ENCODE measurements around the gene DNAAF5.
"Not testable (repeated sequence)": the region's sequence is repeated elsewhere in the genome, so short reads cannot be mapped to it uniquely, and the experiment has no call there.

DNAAF5 gene

GRCh38 chr7:748446-748845, 21.9 kb downstream of the DNAAF5 start:
- no peak for DNase-seq

DNA sequence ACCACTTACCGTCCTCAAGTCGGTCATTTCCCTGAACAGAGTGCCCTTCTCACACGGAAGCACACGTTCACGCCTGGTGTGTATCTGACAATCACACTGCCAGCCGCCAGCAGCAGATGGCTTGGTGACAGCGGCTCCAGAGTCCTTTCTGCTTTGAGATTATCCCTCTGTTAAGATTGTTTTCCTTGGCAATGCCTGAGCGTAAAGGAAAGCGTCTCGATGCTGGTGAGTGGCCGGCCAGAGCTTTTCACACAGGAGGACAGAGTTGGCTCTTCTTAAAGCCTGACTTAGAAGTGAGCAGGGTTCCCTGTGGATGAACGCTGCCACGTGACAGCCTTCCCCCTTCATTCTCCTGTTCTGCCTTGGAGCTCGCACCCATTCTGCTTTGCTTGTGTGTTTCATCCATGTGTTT, 22.6 kb downstream of the DNAAF5 start:
- DNase-seq = no peak

- DNase-seq = no peak
Observed at GRCh38 chr7:750111-750905, 23.8 kb downstream of the DNAAF5 start.

DNA sequence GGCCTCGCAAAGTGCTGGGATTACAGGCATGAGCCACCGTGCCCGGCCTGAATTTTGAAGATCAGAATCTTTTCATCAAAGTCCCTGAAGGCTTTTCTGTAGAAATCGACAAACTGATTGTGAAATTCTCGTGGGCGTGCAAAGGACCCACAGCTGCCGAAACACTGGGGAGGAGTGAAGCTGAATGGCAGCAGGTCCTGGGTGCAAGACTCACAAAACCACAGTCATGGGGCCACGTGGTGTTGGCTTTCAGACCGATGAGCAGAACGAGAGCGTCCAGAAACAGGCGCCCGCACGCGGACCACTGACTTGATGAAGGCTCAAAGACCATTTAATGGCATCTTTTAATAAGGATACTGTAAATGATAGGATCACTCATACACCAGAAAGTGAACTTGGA, 25.3 kb downstream of the DNAAF5 start:
- no peak for DNase-seq

- not testable (repeated sequence) for DNase-seq
Observed at GRCh38 chr7:752256-752655, 25.8 kb downstream of the DNAAF5 start.

- no peak for DNase-seq
Observed at GRCh38 chr7:753190-753589, 26.7 kb downstream of the DNAAF5 start.

GRCh38 chr7:754531-755412, 28.3 kb downstream of the DNAAF5 start:
- DNase-seq = no peak

DNA sequence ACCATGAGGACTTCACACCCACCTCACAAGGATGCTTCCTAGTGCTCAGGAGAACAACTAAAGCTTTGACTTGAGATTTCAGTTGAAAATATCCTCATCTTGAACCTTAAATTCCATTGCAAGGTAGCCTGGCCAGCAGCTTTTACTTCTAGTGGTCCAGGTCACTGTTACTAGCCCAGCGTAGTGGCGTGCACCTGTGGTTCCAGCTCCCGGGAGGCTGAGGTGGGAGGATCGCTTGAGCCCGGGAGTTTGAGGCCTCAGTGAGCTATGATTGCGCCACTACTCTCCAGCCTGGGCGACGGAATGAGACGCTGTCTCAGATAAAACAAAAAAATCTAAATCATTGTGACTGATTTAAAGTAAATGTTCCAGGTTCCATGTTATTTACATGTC, 28.9 kb downstream of the DNAAF5 start:
- no peak for DNase-seq

- DNase-seq = no peak
Observed at GRCh38 chr7:756231-756927, 29.9 kb downstream of the DNAAF5 start.

DNA sequence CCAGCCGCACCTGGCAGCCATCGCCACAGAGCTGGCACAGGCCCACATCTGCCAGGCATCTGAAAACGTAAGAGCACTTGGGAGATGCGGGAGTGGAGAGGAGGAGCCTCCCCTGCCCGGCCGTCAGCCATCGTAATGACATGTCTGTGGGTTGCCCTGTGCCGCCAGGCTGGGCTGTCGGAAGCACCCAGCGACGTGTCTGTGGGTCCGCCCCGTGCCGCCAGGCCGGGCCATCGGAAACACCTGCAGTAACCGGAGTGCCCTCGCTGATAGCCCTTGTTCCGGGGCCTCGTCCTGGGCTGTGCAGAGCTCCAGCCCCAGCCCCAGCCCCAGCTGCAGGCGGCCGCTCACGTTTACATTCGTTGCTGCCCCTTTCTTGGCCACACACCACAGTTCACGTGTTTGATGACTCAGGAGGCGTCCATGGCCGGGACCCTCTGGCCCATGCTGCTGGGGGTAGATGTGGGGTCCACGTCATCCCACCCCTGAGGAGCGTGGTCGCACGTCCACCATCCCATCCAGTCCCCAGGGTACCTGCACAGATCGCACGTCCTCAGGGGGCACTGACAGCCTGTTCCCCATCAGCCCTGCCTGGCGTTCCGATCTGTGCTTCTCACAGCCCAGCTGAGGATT, 30.5 kb downstream of the DNAAF5 start:
- no peak for DNase-seq

DNA sequence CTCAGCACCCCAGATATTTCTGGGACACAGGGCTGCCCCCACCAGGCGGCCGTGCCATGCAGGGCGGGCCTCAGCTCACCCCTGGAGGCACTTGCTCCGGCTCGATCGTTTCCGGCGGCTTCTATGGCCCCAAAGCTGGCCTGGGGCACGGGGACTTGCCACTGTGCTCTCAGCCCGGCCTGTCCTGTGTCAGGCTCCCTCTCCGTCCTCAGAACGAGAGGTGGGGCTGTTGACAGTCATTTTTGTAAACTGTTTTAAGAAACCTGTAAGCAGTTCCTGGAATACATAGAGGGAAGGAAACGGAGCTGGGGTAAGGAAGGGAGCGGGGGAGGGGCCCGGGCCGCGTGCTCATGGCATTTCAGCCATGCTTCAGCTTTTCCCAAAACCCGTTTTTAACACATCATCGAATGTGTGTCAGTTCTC, 31.3 kb downstream of the DNAAF5 start:
- no peak for DNase-seq

GRCh38 chr7:759569-759968, 33.1 kb downstream of the DNAAF5 start:
- DNase-seq = no peak

GRCh38 chr7:760006-760405, 33.5 kb downstream of the DNAAF5 start:
- no peak for DNase-seq

DNA sequence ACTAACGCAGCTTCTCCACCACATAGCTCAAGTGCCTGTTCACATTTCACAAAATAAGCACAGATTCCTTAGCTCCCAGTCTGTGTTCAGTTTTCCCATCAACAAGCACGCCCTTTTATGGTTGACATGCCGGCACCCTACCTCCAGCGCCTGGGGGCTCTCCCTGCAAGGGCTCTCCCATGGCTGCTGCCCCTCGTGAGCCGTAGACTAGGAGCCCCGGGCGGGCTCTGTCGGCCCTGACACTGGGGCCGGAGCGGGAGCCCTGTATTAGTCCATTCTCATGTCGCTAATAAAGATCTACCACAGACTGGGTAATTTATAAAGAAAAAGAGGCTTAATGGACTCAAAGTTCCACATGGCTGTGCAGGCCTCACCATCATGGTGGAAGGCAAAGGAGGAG, 34.6 kb downstream of the DNAAF5 start:
- no peak for DNase-seq

DNA sequence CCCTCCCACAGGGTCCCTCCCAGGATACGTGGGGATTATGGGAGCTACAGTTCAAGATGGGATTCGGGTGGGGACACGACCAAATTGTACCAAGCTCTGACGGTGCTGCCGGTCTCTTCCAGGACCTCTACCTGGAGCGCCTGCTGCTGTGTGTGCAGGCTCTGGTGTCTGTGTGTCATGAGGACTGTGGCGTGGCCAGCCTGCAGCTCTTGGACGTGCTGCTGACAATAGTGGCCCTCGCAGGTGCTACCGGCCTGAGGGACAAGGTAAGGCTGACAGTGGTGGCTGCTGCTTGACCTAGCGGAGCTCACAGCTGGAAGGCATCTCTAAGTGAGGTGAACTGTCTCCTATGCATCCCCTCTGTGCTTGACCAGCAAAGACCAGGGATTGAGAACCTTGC, 35.1 kb downstream of the DNAAF5 start:
- no peak for DNase-seq

GRCh38 chr7:762885-763284, 36.4 kb downstream of the DNAAF5 start:
- no peak for DNase-seq

- DNase-seq = no peak
Observed at GRCh38 chr7:763762-764161, 37.3 kb downstream of the DNAAF5 start.

DNA sequence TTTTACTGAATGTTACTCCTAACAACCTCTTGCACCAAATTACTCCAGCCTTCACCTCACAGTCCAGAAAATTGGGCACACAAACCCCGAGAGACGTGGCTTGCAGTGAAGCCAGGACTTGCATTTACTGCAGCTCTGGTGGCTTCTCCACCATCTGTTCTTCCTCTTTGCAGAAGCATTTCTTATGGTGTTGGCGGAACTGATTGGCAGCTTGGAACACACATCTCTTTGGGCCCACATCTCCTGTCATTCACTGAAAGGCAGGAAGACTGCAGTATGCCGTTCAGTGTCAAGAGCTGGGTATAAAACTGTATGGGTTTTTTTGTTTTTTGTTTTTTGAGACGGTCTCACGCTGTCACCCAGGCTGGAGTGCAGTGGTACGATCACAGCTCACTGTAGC, 38.9 kb downstream of the DNAAF5 start:
- no peak for DNase-seq

- peak; percentile 86 for DNase-seq
Observed at GRCh38 chr7:767580-767940, 41.1 kb downstream of the DNAAF5 start.

DNA sequence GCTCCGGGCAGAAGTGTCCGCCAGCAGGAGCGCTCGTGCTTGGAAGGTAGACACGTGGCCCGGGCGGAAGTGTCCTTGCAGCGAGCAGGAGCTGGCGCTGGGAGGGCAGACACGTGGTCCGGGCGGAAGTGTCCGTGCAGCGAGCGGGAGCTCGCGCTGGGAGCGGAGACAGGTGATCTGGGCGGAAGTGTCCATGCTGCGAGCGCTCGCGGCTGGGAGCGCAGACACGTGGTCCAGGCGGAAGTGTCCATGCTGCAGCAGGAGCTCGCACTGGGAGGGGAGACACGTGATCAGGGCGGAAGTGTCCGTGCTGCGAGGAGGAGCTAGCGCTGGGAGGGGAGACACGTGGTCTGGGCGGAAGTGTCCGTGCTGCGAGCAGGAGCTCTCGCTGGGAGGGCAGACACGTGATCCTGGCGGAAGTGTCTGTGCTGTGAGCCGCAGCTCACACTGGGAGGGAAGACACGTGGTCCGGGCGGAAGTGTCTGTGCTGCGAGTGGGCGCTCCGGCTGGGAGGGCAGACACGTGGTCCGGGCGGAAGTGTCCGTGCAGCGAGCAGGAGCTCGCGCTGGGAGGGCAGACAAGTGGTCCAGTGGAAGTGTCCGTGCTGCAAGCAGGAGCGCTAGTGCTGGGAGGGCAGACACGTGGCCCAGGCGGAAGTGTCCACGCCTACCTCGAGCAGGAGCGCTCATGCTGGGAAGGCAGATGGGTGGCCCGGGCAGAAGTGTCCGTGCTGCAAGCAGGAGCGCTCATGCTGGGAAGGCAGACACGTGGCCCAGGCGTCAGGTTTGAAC, 41.6 kb downstream of the DNAAF5 start:
- peak; percentile 99 for DNase-seq

DNA sequence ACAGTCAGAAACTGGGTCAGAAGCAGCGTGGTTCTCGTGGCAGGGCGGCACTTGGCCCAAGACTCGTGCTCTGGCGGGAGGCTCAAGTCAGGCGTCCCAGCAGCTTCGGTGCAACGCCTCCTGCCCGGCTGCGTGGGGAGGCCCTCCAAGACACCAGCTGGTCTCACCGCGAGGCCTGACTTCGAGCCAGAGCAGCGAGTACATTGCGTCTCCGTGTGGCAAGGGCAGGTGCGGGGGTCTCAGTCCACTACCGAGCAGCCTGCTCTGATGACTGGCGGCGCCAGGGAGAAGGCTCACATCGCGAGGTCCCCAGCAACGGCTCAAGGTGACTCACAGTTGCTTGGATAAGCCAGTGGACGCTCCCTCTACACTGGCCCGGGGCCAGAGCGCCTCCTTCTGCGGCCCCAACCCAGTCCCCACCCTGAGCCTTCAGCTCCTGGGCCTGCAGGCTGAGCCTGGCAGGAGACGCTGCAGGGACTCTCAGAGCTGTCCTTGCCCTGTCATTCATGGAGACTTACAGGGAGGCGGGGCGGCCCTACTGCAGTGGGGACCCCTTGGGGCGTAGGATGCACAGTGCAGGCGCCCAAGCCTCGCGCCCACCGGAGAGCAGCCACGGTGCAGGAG, 42.5 kb downstream of the DNAAF5 start:
- DNase-seq = no peak

DNA sequence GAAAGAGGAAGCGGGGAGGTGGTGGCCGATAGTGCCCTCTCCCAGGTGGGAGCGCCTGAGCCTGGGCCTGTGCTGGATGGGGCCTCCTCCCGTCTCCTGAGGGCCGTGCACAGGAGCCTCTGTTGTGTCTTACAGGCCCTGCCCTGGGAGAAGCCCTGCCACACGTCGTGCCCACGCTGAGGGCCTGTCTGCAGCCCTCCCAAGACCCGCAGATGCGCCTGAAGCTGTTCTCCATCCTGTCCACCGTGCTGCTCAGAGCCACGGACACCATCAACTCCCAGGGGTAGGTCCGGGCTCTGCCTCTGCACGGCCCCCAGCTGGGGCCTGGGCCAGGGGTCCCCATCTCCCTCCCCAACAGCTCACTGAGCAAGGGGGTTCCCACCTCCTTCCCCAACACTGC, 43.8 kb downstream of the DNAAF5 start:
- no peak for DNase-seq

Data from NCI-H1048 (cell line).